IPS-18c (cell line): ENCODE data around the gene WNT9B.

Experiments
- H3K4me3 ChIP-seq: 2 replicates; pipeline ENCODE4 v1.7.0; 2013; ENCODE audit warnings: low read depth, mild to moderate bottlenecking, low read length, moderate library complexity; ENCODE audit not compliant: insufficient read depth
- H3K9me3 ChIP-seq: one replicate; pipeline ENCODE4 v1.6.1; 2013; ENCODE audit warnings: mild to moderate bottlenecking, low read length, moderate library complexity; ENCODE audit not compliant: control insufficient read depth, insufficient read depth

The WNT9B gene

DNA sequence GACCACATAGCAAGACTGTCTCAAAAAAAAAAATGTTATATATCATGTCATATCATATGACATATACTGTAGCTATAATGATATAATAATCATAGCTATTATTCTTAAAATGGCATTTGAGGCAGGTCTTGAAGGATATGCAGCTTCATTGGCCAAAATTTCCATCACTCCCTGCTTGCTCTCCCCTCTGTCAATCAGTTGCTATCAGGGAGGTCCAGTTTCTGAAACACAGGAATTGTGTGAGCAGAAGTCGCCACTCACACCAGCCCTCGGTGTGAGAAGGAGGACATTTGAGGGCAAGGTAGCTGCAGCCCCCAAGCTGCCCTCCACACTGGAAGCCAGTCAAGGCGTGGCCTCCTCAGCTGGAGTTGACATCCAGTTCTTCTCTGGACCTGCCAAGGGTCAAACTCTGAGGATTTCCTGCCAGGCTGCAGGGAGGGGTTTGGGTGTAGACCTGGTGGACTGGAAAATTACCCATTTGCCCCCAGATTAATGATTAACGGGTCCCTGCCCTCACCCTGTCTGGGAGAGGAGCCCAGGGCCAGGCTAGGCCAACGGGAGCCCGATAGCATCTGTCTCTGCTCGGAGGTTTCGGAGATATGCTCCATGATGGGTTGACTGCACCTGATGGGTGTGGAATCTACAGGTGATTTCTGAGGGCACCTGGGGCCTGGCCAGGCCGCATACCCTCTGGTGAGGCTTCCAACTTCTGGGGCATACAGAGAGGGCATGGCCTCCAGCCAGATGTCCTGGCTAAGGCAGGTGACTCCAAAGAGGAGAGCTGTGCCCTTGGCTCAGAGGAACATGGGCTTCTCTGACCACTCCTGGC lies 18.8 kb downstream of the WNT9B start:
- Histone ChIP-seq H3K4me3 (no peak overlapping the region), H3K9me3 (no peaks in the 10 kb centered on the region)

DNA sequence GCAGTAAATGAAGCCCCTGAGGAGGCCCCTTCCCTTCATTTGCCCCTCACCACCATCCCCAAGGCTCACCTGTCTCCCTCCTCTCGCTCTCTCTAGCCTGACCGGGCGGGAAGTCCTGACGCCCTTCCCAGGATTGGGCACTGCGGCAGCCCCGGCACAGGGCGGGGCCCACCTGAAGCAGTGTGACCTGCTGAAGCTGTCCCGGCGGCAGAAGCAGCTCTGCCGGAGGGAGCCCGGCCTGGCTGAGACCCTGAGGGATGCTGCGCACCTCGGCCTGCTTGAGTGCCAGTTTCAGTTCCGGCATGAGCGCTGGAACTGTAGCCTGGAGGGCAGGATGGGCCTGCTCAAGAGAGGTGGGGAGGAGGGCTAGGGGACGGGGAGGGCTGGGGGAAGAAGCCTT lies 21.0 kb downstream of the WNT9B start:
- Histone ChIP-seq H3K4me3 (no peak overlapping the region), H3K9me3 (no peaks in the 10 kb centered on the region)

DNA sequence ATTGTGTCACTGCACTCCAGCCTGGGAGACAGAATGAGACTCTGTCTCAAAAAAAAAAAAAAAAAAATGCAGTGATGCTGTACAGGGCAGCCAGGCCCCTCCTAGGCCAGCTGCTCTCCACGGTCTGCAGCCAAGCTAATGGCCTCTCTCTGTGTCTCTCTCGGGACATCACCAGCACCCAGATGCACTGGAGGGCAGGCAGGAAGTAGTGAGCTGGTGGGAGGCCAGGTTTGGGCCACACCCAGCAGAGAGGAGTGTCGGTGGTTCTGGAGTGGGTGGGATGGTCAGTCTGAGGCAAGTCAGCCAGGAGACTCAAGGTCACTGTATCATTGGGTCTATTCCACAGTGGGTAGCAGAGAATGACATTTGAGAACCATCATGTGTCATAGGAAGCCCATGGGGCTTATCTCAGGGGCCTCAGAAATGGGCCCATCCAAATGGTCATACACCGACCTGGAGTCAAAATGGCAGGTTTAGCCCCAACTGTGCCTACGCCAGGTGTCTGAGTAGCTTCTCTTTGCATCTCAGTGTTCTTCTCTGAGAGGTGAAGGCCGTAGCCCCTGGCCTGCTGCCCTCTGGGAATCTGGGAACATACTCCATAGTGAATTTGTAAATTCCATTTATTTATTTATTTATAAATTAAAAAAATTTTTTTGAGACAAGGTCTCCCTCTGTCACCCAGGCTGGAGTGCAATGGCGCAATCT lies 22.7 kb downstream of the WNT9B start:
- H3K9me3 ChIP-seq, result no peaks in the 10 kb centered on the region
- no peak overlapping the region for H3K4me3 ChIP-seq

DNA sequence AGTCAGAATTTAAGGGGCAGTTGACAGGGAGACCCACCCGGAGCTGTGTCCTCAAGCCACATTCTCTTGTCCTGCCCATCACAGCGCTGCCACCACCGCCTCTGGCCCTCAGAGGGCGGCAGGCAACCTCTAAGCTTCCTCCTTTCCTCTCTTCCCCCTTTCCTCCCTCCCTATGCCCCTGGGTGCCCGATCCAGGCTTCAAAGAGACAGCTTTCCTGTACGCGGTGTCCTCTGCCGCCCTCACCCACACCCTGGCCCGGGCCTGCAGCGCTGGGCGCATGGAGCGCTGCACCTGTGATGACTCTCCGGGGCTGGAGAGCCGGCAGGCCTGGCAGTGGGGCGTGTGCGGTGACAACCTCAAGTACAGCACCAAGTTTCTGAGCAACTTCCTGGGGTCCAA lies 23.5 kb downstream of the WNT9B start:
- H3K4me3 ChIP-seq, result no peak overlapping the region
- no peaks in the 10 kb centered on the region for H3K9me3 ChIP-seq

DNA sequence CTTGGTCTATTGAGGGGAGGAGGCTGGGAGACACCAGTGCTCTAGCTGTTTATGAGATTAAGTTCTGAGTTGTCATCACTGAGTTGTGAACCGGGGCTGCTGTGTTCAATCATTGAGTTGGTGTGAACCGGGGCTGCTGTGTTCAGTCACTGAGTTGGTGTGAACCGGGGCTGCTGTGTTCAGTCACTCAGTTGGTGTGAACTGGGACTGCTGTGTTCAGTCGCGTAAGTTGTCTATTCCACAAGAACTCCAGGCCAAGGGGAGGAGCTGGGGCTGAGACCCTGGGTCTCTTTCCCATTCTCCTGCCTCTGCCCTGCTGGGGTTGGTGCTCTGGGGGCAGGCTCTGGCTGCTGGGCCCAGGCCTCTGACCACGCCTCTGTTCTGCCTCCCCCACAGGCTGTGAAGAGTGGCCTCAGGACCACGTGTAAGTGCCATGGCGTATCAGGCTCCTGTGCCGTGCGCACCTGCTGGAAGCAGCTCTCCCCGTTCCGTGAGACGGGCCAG lies 24.5 kb downstream of the WNT9B start:
- Histone ChIP-seq H3K9me3 (no peaks in the 10 kb centered on the region), H3K4me3 (no peak overlapping the region)

DNA sequence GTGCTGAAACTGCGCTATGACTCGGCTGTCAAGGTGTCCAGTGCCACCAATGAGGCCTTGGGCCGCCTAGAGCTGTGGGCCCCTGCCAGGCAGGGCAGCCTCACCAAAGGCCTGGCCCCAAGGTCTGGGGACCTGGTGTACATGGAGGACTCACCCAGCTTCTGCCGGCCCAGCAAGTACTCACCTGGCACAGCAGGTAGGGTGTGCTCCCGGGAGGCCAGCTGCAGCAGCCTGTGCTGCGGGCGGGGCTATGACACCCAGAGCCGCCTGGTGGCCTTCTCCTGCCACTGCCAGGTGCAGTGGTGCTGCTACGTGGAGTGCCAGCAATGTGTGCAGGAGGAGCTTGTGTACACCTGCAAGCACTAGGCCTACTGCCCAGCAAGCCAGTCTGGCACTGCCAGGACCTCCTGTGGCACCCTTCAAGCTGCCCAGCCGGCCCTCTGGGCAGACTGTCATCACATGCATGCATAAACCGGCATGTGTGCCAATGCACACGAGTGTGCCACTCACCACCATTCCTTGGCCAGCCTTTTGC lies 25.0 kb downstream of the WNT9B start:
- Histone ChIP-seq H3K9me3 (no peaks in the 10 kb centered on the region), H3K4me3 (no peak overlapping the region)

- no peaks in the 10 kb centered on the region for H3K9me3 ChIP-seq
- H3K4me3 ChIP-seq, result no peak overlapping the region
Observed at GRCh38 chr17:46876926-46877325, 25.5 kb downstream of the WNT9B start.

GRCh38 chr17:46877466-46877865 lies 26.1 kb downstream of the WNT9B start:
- no peaks in the 10 kb centered on the region for H3K9me3 ChIP-seq
- no peak overlapping the region for H3K4me3 ChIP-seq

DNA sequence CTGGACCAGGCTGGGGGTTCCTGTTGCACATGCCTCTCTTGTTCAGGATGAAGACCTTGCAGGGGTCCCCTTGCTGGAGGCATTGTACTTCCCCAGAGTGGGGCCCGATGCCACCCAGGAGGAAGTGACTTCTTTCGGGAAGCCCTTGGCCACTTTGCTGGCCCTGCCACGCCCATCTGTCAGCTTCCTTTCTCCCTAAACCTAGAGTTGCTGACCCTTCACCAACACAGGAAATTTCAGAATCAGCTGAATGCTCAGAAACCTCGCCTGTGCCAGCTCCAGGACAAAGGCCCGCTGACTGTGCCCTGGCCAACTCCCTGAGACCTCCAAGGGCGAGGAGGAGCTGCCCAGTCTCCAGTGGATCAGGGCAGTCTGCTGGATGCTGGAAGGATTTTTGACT lies 26.7 kb downstream of the WNT9B start:
- no peak overlapping the region for H3K4me3 ChIP-seq
- no peaks in the 10 kb centered on the region for H3K9me3 ChIP-seq

GRCh38 chr17:46879101-46879500 lies 27.7 kb downstream of the WNT9B start:
- Histone ChIP-seq H3K9me3 (no peaks in the 10 kb centered on the region), H3K4me3 (no peak overlapping the region)

DNA sequence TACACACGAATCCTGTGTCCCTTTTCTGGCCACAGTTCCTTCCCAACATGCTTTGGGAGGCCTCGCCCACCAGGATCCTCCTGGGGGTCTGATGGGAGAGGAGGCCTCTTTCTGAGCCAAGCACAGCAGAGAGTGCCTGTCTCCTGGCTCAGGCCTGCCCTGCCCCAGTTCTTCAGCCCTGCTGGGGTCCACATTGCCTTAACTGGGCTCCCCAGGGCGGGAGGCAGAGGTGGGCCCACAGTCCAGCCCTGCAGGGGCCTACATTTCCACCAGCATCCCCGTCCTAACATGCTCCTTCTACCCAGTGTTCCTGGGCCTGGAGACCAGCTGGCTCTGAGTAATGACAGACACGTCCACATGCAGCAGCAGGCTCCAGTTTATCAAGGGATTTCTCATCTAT lies 29.6 kb downstream of the WNT9B start:
- Histone ChIP-seq H3K9me3 (no peaks in the 10 kb centered on the region), H3K4me3 (no peak overlapping the region)

DNA sequence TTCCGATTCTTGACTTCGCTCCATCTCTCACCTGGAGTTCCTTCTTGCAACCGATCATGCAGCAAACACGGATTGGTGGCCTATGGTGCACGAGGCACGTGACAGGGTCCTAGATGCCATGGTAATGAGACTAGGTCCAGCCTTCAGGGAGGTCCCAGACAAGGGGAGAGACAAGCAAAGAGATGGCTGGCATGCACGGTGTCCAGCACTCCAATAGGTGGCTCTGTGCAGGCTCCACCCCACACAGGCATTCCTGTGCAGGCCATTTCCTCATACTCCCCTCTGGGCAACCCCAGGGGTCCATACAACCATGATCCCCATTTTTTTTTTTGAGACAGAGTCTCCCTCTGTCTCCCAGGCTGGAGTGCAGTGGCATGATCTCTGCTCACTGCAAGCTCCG lies 31.3 kb downstream of the WNT9B start:
- no peaks in the 10 kb centered on the region for H3K9me3 ChIP-seq
- no peak overlapping the region for H3K4me3 ChIP-seq

- no peak overlapping the region for H3K4me3 ChIP-seq
- H3K9me3 ChIP-seq, result no peaks in the 10 kb centered on the region
Observed at GRCh38 chr17:46883871-46884520, 32.6 kb downstream of the WNT9B start.

GRCh38 chr17:46884552-46884951 lies 33.2 kb downstream of the WNT9B start:
- H3K9me3 ChIP-seq, result no peaks in the 10 kb centered on the region
- H3K4me3 ChIP-seq, result no peak overlapping the region

DNA sequence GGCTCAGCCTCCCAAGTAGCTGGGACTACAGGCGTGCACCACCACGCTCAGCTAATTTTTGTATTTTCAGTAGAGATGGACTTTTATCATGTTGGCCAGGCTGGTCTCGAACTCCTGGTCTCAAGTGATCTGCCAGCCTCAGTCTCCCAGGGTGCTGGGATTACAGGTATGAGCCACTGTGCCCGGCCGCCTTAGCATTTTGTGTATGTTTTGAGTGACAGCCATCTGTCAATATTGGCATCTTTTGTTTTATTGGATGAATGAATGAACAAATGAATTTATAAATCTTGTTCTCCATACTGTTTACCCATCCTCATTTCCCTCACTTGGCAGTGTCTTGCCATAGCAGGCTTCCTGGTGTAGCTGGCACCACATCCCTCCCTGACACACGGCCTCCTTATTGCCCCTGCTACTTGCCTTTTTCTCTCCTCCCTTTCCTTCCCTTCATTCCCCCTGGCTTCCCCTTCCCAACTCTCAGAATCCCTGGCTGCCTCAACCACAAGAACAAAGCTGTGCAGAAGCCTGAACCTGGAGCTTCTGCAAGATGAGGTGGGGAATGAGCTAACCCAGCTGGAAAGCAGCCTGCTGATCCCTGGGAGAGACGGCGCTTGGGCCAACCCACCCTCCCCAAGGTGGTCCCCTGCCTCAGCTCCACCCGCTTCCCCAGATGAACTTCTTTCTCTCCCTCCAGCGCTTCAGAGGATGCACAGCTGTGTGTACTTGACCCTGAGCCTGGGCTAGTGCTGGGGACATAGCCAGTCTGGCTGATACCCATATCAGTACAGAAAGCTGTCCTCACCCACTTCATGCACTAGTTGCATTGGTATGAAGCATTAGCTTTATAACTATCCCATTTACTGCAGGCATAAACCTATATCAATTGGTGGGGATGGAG lies 34.3 kb downstream of the WNT9B start:
- Histone ChIP-seq H3K4me3 (no peak overlapping the region), H3K9me3 (no peaks in the 10 kb centered on the region)

DNA sequence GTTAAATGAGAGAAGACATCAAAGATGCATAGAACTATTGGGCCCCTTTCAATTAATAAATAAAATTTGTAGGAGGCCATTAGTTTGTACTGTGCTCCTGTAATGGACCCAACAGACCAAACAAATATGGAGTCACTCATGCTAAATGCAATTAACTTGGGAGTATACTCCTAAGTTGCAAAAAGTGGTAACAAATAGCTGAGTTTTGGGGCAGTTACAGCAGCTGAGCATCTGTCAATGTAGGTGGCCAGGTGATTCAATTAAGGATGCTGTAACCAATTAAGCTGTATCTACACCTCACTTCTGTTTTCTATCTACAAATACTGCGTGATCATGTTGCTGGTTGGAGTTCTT lies 34.9 kb downstream of the WNT9B start:
- H3K9me3 ChIP-seq, result no peaks in the 10 kb centered on the region
- H3K4me3 ChIP-seq, result no peak overlapping the region

DNA sequence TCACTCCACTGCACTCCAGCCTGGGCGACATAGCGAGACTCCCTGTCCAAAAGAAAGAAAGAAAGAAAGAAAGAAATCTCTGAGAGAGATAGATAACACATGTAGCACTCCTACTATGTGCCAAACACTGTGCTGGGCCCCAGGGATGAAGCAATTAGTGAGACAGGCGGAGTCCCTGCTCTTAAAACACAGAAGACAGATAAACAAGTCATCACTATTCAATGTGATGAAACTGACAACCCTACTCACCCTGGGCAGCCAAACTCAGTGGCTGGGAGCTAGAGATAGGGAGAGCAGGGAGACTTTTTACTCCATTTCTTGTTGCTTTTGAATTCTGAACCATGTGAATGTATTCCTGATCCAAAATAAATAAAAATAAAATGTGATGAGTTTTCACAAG lies 36.3 kb downstream of the WNT9B start:
- Histone ChIP-seq H3K9me3 (no peaks in the 10 kb centered on the region), H3K4me3 (no peak overlapping the region)
